DND-41 (cell line): ENCODE measurements around the gene RIF1.
"Not testable (repeated sequence)": the region's sequence is repeated elsewhere in the genome, so short reads cannot be mapped to it uniquely, and the experiment has no call there.

Source experiments
- ATAC-seq: fragments of 200-7000 bp; cut with Tn5 transposase; 3 replicates; pipeline ENCODE4 v1.9.1; 2021; ENCODE audit warnings: low read depth; ENCODE audit not compliant: insufficient read depth
- DNase-seq: peaks from one replicate; pipeline ENCODE4 v3.0.0-alpha.2; 2020
- H2AFZ ChIP-seq: 2 replicates; pipeline ENCODE4 v1.6.0; 2012; ENCODE audit warnings: low read depth, low read length
- H3K27ac ChIP-seq: 2 replicates; pipeline ENCODE4 v1.5.1; 2012; ENCODE audit warnings: low read length, inconsistent platforms
- H3K27me3 ChIP-seq: fragments of 200-600 bp; sonication (generic); 2 replicates; pipeline ENCODE4 v1.6.0; 2012; ENCODE audit warnings: low read length, mild to moderate bottlenecking, inconsistent platforms; ENCODE audit not compliant: insufficient read depth, poor library complexity
- H3K36me3 ChIP-seq: 2 replicates; pipeline ENCODE4 v1.5.1; 2012; ENCODE audit warnings: low read length, inconsistent platforms; ENCODE audit not compliant: insufficient read depth
- H3K4me1 ChIP-seq: 2 replicates; pipeline ENCODE4 v1.5.1; 2012; ENCODE audit warnings: mild to moderate bottlenecking, low read length; ENCODE audit not compliant: insufficient read depth
- H3K4me2 ChIP-seq: 2 replicates; pipeline ENCODE4 v1.6.0; 2012; ENCODE audit warnings: mild to moderate bottlenecking, moderate library complexity, low read length, inconsistent platforms; ENCODE audit not compliant: insufficient read depth
- H3K4me3 ChIP-seq, 2 experiments: fragments of 200-600 bp in 1 of 2; shearing (Covaris generic) in 1 of 2; 2 replicates each; pipeline ENCODE4 v1.5.1; 2012 to 2016; ENCODE audit warnings: inconsistent platforms in 2 of 2, low read length in 2 of 2, mild to moderate bottlenecking in 2 of 2, low read depth in 1 of 2, moderate library complexity in 1 of 2
- H3K79me2 ChIP-seq: 2 replicates; pipeline ENCODE4 v1.6.0; 2012; ENCODE audit warnings: low read length, inconsistent platforms; ENCODE audit not compliant: insufficient read depth
- H3K9ac ChIP-seq: 2 replicates; pipeline ENCODE4 v1.6.0; 2012; ENCODE audit warnings: low read depth, mild to moderate bottlenecking, inconsistent platforms, low read length, moderate library complexity
- H3K9me3 ChIP-seq: 2 replicates; pipeline ENCODE4 v1.5.1; 2012; ENCODE audit warnings: low read length, moderate library complexity, mild to moderate bottlenecking, inconsistent platforms; ENCODE audit not compliant: insufficient read depth, severe bottlenecking
- H4K20me1 ChIP-seq: 2 replicates; pipeline ENCODE4 v1.6.0; 2012; ENCODE audit warnings: low read length; ENCODE audit not compliant: insufficient read depth
- EZH2 ChIP-seq: IDR thresholded peaks from 3 replicates; pipeline ENCODE4 v1.6.1; 2012; ENCODE audit warnings: borderline replicate concordance, low read depth, mild to moderate bottlenecking, moderate library complexity, low read length, inconsistent platforms; ENCODE audit not compliant: severe bottlenecking
- TF ChIP-seq, protein P1 (sequence below): IDR thresholded peaks from 2 replicates; pipeline ENCODE4 v1.5.1; 2012; ENCODE audit warnings: borderline replicate concordance, low read length, moderate library complexity, mild to moderate bottlenecking; ENCODE audit not compliant: poor library complexity, severe bottlenecking; ENCODE audit errors: extremely low read depth

The RIF1 gene

DNA sequence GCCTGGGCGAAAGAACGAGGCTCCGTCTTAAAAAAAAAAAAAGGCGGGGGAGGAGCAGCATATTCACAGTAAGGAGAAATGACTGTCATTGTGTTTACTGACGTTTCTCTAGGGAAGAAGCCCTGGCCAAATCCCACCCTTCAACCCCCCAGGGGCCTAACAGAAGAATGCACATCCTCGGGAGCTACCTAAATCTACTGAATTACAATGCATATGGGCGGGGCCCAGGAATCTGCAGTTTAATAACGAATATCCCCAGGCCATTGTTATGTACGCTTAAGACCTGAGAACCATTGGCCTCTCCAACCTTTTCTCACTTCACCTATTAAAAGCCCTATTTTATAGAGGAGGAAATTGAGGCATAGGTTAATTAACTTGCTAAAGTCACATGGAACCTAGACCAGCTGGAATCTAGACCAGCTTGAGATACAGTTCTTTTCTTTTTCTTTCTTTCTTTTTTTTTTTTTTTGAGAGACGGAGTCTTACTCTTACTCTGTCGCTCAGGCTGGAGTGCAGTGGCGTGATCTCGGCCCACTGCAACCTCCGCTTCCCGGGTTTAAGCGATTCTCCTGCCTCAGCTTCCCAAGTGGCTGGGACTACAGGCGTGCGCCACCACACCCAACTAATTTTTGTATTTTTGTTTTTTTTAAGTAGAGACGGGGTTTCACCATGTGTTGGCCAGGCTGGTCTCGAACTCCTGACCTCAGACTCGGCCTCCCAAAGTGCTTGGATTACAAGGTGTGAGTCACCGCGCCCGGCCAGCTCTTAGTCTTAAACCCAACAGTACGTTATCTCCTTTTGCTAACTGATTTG is 708 bp upstream of the RIF1 start:
- Histone ChIP-seq H3K9ac (peak overlapping the region; percentile 94), H4K20me1 (peaks cover 24% of the 10 kb centered on the region), H3K4me1 (peaks cover 38% of the 10 kb centered on the region), H3K27me3 (no peaks in the 10 kb centered on the region), H2AFZ (peak overlapping the region; percentile 98), H3K36me3 (peaks cover 30% of the 10 kb centered on the region), H3K4me2 (peak overlapping the region; percentile 70), H3K79me2 (peaks cover 47% of the 10 kb centered on the region), H3K4me3 (peak overlapping the region; percentile 98 to 99; a peak in 3 of 4 replicates), H3K27ac (peak overlapping the region; percentile 91), H3K9me3 (no peaks in the 10 kb centered on the region)
- DNase-seq (no peak), ATAC-seq (no peak)
- TF ChIP-seq EZH2: no peak
- TF ChIP-seq, protein P1, sequence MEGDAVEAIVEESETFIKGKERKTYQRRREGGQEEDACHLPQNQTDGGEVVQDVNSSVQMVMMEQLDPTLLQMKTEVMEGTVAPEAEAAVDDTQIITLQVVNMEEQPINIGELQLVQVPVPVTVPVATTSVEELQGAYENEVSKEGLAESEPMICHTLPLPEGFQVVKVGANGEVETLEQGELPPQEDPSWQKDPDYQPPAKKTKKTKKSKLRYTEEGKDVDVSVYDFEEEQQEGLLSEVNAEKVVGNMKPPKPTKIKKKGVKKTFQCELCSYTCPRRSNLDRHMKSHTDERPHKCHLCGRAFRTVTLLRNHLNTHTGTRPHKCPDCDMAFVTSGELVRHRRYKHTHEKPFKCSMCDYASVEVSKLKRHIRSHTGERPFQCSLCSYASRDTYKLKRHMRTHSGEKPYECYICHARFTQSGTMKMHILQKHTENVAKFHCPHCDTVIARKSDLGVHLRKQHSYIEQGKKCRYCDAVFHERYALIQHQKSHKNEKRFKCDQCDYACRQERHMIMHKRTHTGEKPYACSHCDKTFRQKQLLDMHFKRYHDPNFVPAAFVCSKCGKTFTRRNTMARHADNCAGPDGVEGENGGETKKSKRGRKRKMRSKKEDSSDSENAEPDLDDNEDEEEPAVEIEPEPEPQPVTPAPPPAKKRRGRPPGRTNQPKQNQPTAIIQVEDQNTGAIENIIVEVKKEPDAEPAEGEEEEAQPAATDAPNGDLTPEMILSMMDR: no peak

DNA sequence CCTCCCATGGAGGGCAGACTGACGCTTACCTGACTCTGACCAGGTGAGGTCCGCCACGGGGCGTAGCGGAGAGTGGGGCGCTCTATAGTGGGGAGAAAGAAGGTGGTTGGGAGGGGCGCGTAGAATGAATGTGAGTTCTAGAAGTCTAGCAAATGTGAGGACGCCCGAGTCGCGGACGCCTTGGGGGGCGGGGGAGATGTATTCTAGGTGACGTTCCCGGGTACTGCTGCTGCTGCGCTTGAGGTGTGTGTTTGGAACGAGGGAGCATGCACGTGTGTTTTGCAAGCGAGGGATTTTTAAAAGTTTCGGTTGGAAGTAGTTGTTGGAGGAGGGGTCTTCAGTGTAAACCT is 758 bp downstream of the RIF1 start:
- ATAC-seq: peak; percentile 48
- TF ChIP-seq EZH2: no peak
- TF ChIP-seq, protein P1: no peak
- peak; percentile 62 for DNase-seq
- peak overlapping the region; percentile 94 for H3K9ac ChIP-seq
- H3K4me3 ChIP-seq: peak overlapping the region; percentile 98 to 99
- H2AFZ ChIP-seq: peak overlapping the region; percentile 98
- H3K79me2 ChIP-seq: peaks cover 61% of the 10 kb centered on the region
- H3K27ac ChIP-seq: peak overlapping the region; percentile 91
- no peaks in the 10 kb centered on the region for H3K27me3 ChIP-seq
- no peaks in the 10 kb centered on the region for H3K9me3 ChIP-seq
- peak overlapping the region; percentile 70 for H3K4me2 ChIP-seq
- H3K36me3 ChIP-seq: peaks cover 37% of the 10 kb centered on the region
- peaks cover 28% of the 10 kb centered on the region for H4K20me1 ChIP-seq
- peaks cover 38% of the 10 kb centered on the region for H3K4me1 ChIP-seq

DNA sequence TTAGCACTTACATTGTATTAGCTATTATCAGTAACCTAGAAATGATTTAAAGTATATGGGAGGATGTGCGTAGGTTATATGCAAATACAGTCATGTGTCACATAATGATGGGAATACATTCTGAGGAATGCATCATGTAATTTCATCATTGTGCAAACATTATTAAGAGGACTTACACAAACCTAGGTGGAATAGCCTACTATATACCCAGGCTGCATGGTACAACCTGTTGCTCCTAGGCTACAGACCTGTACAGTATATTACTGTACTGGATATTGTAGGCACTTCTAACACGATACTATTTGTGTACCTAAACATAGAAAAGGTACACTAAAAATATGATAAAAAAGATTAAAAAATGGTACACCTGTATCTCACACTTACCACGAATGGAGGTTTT is 7.9 kb downstream of the RIF1 start:
- DNase-seq (no peak), ATAC-seq (0 out of 3 replicates have a peak, but pooled peaks have one; percentile 15)
- no peaks in the 10 kb centered on the region for H3K9me3 ChIP-seq
- H4K20me1 ChIP-seq: peaks cover 40% of the 10 kb centered on the region
- TF ChIP-seq, protein P1: no peak
- TF ChIP-seq EZH2: no peak
- no peak overlapping the region for H2AFZ ChIP-seq
- H3K4me3 ChIP-seq: no peak overlapping the region
- H3K36me3 ChIP-seq: peaks cover 93% of the 10 kb centered on the region
- H3K79me2 ChIP-seq: peaks cover 94% of the 10 kb centered on the region
- no peak overlapping the region for H3K4me2 ChIP-seq
- no peak overlapping the region for H3K27ac ChIP-seq
- H3K4me1 ChIP-seq: peaks cover 10% of the 10 kb centered on the region
- H3K27me3 ChIP-seq: no peaks in the 10 kb centered on the region
- H3K9ac ChIP-seq: no peak overlapping the region

DNA sequence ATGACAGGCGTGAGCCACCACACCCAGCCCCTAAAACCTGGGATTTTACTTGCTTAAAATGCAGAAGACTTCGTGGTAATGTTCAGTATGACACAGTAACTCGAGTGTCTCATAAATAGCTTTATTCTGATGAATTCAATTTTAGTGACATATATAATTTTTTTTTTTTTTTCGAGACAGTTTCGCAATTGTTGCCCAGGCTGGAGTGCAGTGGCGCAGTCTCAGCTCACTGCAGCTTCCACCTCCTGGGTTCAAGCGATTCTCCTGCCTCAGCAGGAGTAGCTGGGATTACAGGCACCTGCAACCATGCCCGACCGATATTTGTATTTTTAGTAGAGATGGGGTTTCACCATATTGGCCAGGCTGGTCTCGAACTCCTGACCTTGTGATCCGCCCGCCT is 12.0 kb downstream of the RIF1 start:
- H2AFZ ChIP-seq, H3K4me2 ChIP-seq, H3K27ac ChIP-seq, H3K9ac ChIP-seq, H3K27me3 ChIP-seq, H3K4me1 ChIP-seq, H3K9me3 ChIP-seq, ATAC-seq, H3K4me3 ChIP-seq, DNase-seq: not testable (repeated sequence)
- Histone ChIP-seq H4K20me1 (peaks cover 37% of the 10 kb centered on the region; the same call in 1 of the 2 replicates), H3K79me2 (peaks cover 96% of the 10 kb centered on the region), H3K36me3 (peaks cover 98% of the 10 kb centered on the region)
